GM18870 (cell line): Measurements from ENCODE around the gene METTL13.

Experiments used
- ATAC-seq: cut with Tn5 transposase; IDR thresholded peaks from one replicate; pipeline ENCODE4 v1.9.1; 2021; ENCODE audit warnings: moderate library complexity; ENCODE audit not compliant: unreplicated experiment

Gene METTL13

DNA sequence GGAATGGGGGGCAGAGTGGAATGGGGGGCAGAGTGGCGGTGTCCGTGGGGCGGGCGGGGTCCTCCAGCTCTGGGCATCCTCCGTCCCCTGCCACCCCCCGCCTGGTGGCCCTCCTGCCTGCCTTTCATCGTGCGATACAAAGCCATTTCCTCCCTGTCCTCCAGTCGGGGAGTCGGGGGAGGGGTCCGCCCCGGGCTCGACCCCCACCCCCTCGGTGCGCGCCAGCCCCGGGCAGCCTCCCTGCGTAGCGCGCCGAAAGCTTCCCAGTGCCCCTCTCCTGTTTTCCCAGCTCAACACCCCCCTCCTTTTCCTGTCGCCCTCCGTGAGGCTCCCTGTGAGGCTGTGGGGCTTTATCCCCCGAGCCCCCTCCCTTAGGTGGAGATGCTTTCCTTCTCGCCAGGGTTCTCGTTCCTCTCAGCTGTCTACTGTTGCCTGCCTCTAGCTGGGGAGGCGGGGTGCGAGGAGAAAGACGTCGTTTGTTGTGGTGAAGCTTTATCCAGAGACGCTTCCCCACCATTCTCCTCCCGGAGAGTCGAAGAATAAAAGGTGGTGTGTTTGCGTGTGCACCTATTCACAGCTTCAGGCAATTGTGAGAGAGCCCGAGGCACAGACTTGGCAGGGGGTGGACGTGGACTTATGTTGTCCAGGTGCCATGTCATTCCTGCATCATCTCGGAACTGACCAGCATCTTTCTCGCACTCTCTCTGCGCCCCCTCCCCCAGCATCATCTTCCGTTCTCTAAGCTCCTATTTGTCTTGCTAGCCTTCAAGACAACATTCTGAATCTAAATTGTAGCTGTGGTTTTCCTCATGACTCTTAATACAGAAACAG lies 60.7 kb downstream of the METTL13 start:
- no peak for ATAC-seq

DNA sequence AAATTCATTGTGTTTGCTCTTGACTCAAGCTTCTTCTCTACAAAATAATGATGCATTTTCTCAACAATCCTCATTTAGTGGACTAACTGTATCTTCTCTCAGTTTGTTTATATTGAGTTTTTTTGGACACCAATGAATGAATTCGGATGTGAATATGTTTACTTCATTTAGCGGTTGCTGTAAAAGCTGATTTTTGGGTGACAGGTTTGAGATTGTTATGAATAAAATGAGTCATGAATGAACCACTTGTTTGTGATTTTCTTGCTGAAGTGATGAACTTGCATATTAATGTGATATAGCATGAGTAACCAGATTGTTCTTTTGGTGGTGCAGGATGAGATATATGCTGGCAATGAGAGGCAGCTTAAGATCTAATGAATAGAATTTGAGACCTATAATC lies 62.9 kb downstream of the METTL13 start:
- ATAC-seq: no peak

GRCh38 chr1:171845998-171846397 lies 64.5 kb downstream of the METTL13 start:
- ATAC-seq: no peak
